PC-9 (cell line): Measurements from ENCODE around the gene HMGB2. TPM values are rescaled to one million over a fixed set of nuclear protein-coding genes. Genes with fewer than 3 reads are reported as not detected.

Experiments used
- BruUV-seq: library from RNA; stranded (reverse); fragments of 400-500 nt; replicated peaks from 2 replicates; lab custom pipeline; 2021; lab: Mats Ljungman, UMichigan
- CTCF ChIA-PET: fragments of 300-600 bp; sonication (Branson Sonifier 250); formaldehyde crosslinking; loops from one replicate; lab custom pipeline; 2022; ENCODE audit warnings: antibody characterized with exemption; lab: Charles Lee
- POLR2A ChIA-PET: fragments of 300-600 bp; sonication (Branson Sonifier 250); formaldehyde crosslinking; loops from one replicate; lab custom pipeline; 2022; ENCODE audit warnings: antibody characterized with exemption; ENCODE audit not compliant: unreplicated experiment; lab: Charles Lee
- DNase-seq, 2 experiments: peaks; one replicate each; pipeline versions ENCODE4 v3.0.0 to v3.0.0-alpha.2; 2015 to 2022; ENCODE audit warnings: mixed read lengths in 1 of 2
- H2AFZ ChIP-seq: fragments of 200-600 bp; sonication (generic); 2 replicates; pipeline ENCODE4 v1.8.1; 2017; ENCODE audit warnings: antibody characterized with exemption
- H3F3A ChIP-seq: fragments of 200-600 bp; sonication (generic); 2 replicates; pipeline ENCODE4 v1.8.1; 2017; ENCODE audit warnings: antibody characterized with exemption, mild to moderate bottlenecking, low read depth; ENCODE audit not compliant: insufficient read depth
- H3K27ac ChIP-seq: fragments of 200-600 bp; sonication (generic); 2 replicates; pipeline ENCODE4 v1.6.1; 2016; ENCODE audit warnings: mixed run types
- H3K27me3 ChIP-seq: fragments of 200-600 bp; sonication (generic); 2 replicates; pipeline ENCODE4 v1.6.1; 2016; ENCODE audit warnings: low read depth, mixed run types; ENCODE audit not compliant: insufficient read depth
- H3K36me3 ChIP-seq: fragments of 200-600 bp; sonication (generic); 2 replicates; pipeline ENCODE4 v1.6.1; 2016; ENCODE audit warnings: low read depth, mixed run types
- H3K4me1 ChIP-seq: fragments of 200-600 bp; sonication (generic); replicated peaks from 2 replicates; pipeline ENCODE4 v1.6.1; 2016; ENCODE audit warnings: mixed run types; ENCODE audit not compliant: insufficient read depth
- H3K4me2 ChIP-seq: fragments of 200-600 bp; sonication (generic); 2 replicates; pipeline ENCODE4 v1.6.1; 2017; ENCODE audit warnings: mixed run types
- H3K4me3 ChIP-seq: fragments of 200-600 bp; sonication (generic); 2 replicates; pipeline ENCODE4 v1.6.1; 2016; ENCODE audit warnings: mixed run types
- H3K79me2 ChIP-seq: fragments of 200-600 bp; sonication (generic); 2 replicates; pipeline ENCODE4 v1.6.1; 2017; ENCODE audit warnings: low read depth, mixed run types
- H3K9me2 ChIP-seq: fragments of 200-600 bp; sonication (generic); 2 replicates; pipeline ENCODE4 v1.8.1; 2017; ENCODE audit warnings: mild to moderate bottlenecking; ENCODE audit not compliant: insufficient read depth
- H3K9me3 ChIP-seq: fragments of 200-600 bp; sonication (generic); 2 replicates; pipeline ENCODE4 v1.8.1; 2016; ENCODE audit warnings: low read depth; ENCODE audit not compliant: insufficient read depth
- H4K20me1 ChIP-seq: fragments of 200-600 bp; sonication (generic); 2 replicates; pipeline ENCODE4 v1.8.1; 2017; ENCODE audit not compliant: insufficient read depth
- EZH2 ChIP-seq: fragments of 200-600 bp; sonication (generic); IDR thresholded peaks from 2 replicates; pipeline ENCODE4 v1.8.0; 2017; ENCODE audit warnings: antibody characterized with exemption, low read depth
- intact Hi-C: fragments of 100-400 bp; cut with micrococcal nuclease; formaldehyde crosslinking; loops from one replicate; pipeline ENCODE4 v1.10.0; 2022; ENCODE audit not compliant: unreplicated experiment
- total RNA-seq: library from RNA; stranded (reverse); gene quantifications from 2 replicates; pipeline ENCODE4 v1.2.3, GENCODE V29; 2021
- TF ChIP-seq, protein P1 (sequence below): fragments of 200-600 bp; sonication (generic); conservative IDR thresholded peaks from 2 replicates; pipeline ENCODE4 v1.6.1; 2017; ENCODE audit warnings: mixed run types, antibody characterized with exemption, mild to moderate bottlenecking, moderate library complexity

The HMGB2 gene
- total RNA-seq, 1 experiment from 2014 or later: 213 TPM

DNA sequence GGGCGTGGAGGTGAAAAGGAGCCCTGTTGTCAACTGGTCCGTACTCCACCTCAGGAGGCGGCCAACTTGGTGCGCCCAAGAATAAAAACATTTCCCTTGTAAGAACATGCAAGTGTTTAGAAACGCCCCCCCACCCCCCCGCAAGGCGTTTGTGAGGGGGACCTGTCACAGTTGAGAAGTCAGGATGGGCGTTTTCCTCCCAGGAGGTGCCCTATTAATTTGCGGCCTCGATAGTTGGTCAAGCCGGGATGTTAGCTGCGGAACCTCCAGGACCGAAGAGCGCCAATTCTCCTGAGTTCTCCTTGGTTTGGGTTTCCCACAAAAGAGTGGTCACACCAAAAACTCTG lies 35.9 kb upstream of the HMGB2 start:
- TF ChIP-seq, protein P1, sequence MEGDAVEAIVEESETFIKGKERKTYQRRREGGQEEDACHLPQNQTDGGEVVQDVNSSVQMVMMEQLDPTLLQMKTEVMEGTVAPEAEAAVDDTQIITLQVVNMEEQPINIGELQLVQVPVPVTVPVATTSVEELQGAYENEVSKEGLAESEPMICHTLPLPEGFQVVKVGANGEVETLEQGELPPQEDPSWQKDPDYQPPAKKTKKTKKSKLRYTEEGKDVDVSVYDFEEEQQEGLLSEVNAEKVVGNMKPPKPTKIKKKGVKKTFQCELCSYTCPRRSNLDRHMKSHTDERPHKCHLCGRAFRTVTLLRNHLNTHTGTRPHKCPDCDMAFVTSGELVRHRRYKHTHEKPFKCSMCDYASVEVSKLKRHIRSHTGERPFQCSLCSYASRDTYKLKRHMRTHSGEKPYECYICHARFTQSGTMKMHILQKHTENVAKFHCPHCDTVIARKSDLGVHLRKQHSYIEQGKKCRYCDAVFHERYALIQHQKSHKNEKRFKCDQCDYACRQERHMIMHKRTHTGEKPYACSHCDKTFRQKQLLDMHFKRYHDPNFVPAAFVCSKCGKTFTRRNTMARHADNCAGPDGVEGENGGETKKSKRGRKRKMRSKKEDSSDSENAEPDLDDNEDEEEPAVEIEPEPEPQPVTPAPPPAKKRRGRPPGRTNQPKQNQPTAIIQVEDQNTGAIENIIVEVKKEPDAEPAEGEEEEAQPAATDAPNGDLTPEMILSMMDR: no peak
- no peak for TF ChIP-seq EZH2
- intact Hi-C loops: loop anchor here (1.0 to 2.0 kb wide), 2 partner anchors 36 to 47 kb away; partner anchors contain the start of gene HMGB2
- peak overlapping the region; percentile 82 for H3K4me3 ChIP-seq
- H3K9me2 ChIP-seq: no peaks in the 10 kb centered on the region
- H3F3A ChIP-seq: 0 out of 2 replicates have a peak, but pooled peaks cover 3% of the 10 kb centered on the region
- no peaks in the 10 kb centered on the region for H3K36me3 ChIP-seq
- peak overlapping the region; percentile 78 for H3K4me2 ChIP-seq
- no peaks in the 10 kb centered on the region for H3K4me1 ChIP-seq
- H4K20me1 ChIP-seq: no peaks in the 10 kb centered on the region
- no peaks in the 10 kb centered on the region for H3K9me3 ChIP-seq
- POLR2A ChIA-PET: interaction anchor here (1.3 kb wide), 1 partner anchor 35 kb away, joined by 7 read pairs; no protein-coding TSS in a partner anchor
- 0 out of 2 replicates have a peak, but pooled peaks cover 2% of the 10 kb centered on the region for H3K79me2 ChIP-seq
- CTCF ChIA-PET: interaction anchor here (0.7 kb wide), 3 partner anchors 9 to 647 kb away, joined by 5 to 7 read pairs (median 6); no protein-coding TSS in a partner anchor
- BruUV-seq: no TSS peak
- H3K27ac ChIP-seq: peak overlapping the region; percentile 59
- H2AFZ ChIP-seq: peak overlapping the region; percentile 97
- no peaks in the 10 kb centered on the region for H3K27me3 ChIP-seq
- no peak for DNase-seq

DNA sequence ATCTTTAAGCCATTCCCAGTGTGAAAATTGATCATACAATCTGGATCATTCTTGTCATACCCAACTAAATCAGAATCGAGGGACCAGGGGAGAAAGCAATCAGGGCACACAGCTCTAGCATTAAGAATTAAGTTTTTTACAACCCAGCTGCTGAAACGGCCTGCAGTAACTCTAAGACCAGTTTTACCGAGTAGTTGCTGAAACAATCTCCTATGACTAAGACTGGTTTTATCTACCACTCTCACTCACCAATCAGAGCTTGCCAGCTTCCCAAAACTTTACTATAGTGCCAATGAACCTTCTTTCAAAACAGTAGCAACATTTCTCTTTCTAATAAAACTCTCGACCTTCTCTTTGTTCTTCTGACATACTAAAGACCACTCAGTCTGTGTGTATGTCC lies 33.8 kb upstream of the HMGB2 start:
- ChIA-PET CTCF (no interaction called here), POLR2A (no interaction called here)
- Histone ChIP-seq H3K27ac (no peak overlapping the region), H3K27me3 (no peaks in the 10 kb centered on the region), H3K9me2 (no peaks in the 10 kb centered on the region), H3K4me1 (no peaks in the 10 kb centered on the region), H3K4me2 (no peak overlapping the region), H3K36me3 (no peaks in the 10 kb centered on the region), H3F3A (0 out of 2 replicates have a peak, but pooled peaks cover 3% of the 10 kb centered on the region), H3K79me2 (0 out of 2 replicates have a peak, but pooled peaks cover 2% of the 10 kb centered on the region), H4K20me1 (no peaks in the 10 kb centered on the region), H3K9me3 (no peaks in the 10 kb centered on the region), H3K4me3 (no peak overlapping the region), H2AFZ (no peak overlapping the region)
- intact Hi-C loops: loop anchor here (2.0 kb wide), 1 partner anchor 15 kb away; no protein-coding TSS in a partner anchor
- TF ChIP-seq EZH2: no peak
- TF ChIP-seq, protein P1: no peak
- BruUV-seq: no TSS peak
- no peak for DNase-seq

DNA sequence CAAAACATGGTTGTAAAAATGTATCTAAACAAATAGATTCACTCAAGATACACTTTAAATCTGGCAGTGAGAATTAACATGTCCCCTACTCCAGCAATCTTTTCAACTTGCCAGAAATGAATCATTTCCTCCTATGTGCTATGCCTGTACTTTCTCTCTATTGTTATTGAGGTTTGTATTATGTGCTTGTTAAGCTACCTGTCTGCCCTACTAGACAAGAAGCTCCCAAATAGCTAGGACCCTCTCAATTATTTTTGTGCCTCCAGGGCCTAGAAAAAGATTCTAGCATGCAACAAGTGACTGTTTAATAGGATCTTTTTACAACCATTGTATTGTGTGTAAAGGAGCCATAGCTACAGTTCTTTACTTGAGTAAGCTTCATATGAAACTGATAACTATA lies 33.1 kb upstream of the HMGB2 start:
- Histone ChIP-seq H3K9me2 (no peaks in the 10 kb centered on the region), H3K27ac (no peak overlapping the region), H3K36me3 (no peaks in the 10 kb centered on the region), H2AFZ (no peak overlapping the region), H3K4me2 (no peak overlapping the region), H3K27me3 (no peaks in the 10 kb centered on the region), H3K4me1 (no peaks in the 10 kb centered on the region), H3F3A (0 out of 2 replicates have a peak, but pooled peaks cover 3% of the 10 kb centered on the region), H4K20me1 (no peaks in the 10 kb centered on the region), H3K79me2 (no peaks in the 10 kb centered on the region), H3K9me3 (no peaks in the 10 kb centered on the region), H3K4me3 (no peak overlapping the region)
- BruUV-seq: no TSS peak
- ChIA-PET CTCF (no interaction called here), POLR2A (no interaction called here)
- intact Hi-C loops: no loop called here
- TF ChIP-seq EZH2: no peak
- TF ChIP-seq, protein P1: no peak
- no peak for DNase-seq
